Kidney epithelial cell (primary cell): Measurements from ENCODE around the gene FANCC. TPM values are rescaled to one million over a fixed set of nuclear protein-coding genes. Genes with fewer than 3 reads are reported as not detected.

ENCODE experiments used
- DNase-seq: peaks from one replicate; pipeline ENCODE4 v3.0.0-alpha.2; 2010; ENCODE audit warnings: low read depth
- H3K27me3 ChIP-seq: 2 replicates; pipeline ENCODE4 v1.6.0; 2011; ENCODE audit warnings: low read length; ENCODE audit not compliant: control insufficient read depth, insufficient read depth
- H3K36me3 ChIP-seq: 2 replicates; pipeline ENCODE4 v1.5.1; 2011; ENCODE audit warnings: low read length; ENCODE audit not compliant: control insufficient read depth, insufficient read depth
- H3K4me3 ChIP-seq: 2 replicates; pipeline ENCODE4 v1.5.1; 2011; ENCODE audit warnings: low read depth, mild to moderate bottlenecking, control low read depth, low read length
- total RNA-seq: library from RNA; depleted of rRNA; stranded (reverse); fragments of >200 nt; gene quantifications from 2 replicates; pipeline ENCODE4 v1.2.3, GENCODE V29; 2015
- TF ChIP-seq, protein P1 (sequence below): IDR thresholded peaks from 2 replicates; pipeline ENCODE4 v1.5.1; 2011; ENCODE audit warnings: mild to moderate bottlenecking, moderate library complexity, low read length, control low read depth, inconsistent platforms; ENCODE audit not compliant: insufficient read depth, poor library complexity, severe bottlenecking

Gene FANCC
- total RNA-seq, 1 donor from 2014 or later, result 6.1 TPM

GRCh38 chr9:95055851-95056551 is 261.5 kb downstream of the FANCC start:
- DNase-seq, result no peak
- Histone ChIP-seq H3K4me3 (no peak overlapping the region), H3K27me3 (no peaks in the 10 kb centered on the region), H3K36me3 (peaks cover 1% of the 10 kb centered on the region)
- TF ChIP-seq, protein P1, sequence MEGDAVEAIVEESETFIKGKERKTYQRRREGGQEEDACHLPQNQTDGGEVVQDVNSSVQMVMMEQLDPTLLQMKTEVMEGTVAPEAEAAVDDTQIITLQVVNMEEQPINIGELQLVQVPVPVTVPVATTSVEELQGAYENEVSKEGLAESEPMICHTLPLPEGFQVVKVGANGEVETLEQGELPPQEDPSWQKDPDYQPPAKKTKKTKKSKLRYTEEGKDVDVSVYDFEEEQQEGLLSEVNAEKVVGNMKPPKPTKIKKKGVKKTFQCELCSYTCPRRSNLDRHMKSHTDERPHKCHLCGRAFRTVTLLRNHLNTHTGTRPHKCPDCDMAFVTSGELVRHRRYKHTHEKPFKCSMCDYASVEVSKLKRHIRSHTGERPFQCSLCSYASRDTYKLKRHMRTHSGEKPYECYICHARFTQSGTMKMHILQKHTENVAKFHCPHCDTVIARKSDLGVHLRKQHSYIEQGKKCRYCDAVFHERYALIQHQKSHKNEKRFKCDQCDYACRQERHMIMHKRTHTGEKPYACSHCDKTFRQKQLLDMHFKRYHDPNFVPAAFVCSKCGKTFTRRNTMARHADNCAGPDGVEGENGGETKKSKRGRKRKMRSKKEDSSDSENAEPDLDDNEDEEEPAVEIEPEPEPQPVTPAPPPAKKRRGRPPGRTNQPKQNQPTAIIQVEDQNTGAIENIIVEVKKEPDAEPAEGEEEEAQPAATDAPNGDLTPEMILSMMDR, result no peak

DNA sequence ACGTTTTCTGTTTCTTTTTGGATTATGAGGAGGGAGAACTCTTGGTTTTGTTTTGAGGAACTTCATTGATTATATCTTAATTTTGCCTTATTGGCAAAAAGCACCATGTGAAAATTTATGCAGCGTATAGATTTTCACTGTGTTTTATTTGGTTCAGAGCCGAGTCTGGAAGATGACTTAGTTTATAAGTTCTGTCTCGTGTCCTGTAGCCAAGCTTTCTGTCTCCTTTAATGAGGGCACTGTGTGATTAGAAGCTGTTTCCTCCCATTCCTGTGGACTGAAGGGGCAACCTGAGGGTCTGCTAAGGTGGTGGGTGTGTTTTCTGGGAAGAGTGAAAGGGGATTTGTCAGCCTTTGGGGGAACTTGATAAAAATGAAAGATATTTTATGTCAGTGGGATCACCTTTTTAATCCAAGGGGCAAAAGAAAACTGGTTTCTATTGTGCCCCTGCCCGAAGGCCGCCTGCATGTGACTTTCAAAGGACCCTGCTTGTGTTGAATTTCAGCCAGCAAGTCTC is 262.1 kb downstream of the FANCC start:
- H3K36me3 ChIP-seq, result peaks cover 1% of the 10 kb centered on the region
- DNase-seq, result no peak
- no peak overlapping the region for H3K4me3 ChIP-seq
- TF ChIP-seq, protein P1, result no peak
- no peaks in the 10 kb centered on the region for H3K27me3 ChIP-seq

DNA sequence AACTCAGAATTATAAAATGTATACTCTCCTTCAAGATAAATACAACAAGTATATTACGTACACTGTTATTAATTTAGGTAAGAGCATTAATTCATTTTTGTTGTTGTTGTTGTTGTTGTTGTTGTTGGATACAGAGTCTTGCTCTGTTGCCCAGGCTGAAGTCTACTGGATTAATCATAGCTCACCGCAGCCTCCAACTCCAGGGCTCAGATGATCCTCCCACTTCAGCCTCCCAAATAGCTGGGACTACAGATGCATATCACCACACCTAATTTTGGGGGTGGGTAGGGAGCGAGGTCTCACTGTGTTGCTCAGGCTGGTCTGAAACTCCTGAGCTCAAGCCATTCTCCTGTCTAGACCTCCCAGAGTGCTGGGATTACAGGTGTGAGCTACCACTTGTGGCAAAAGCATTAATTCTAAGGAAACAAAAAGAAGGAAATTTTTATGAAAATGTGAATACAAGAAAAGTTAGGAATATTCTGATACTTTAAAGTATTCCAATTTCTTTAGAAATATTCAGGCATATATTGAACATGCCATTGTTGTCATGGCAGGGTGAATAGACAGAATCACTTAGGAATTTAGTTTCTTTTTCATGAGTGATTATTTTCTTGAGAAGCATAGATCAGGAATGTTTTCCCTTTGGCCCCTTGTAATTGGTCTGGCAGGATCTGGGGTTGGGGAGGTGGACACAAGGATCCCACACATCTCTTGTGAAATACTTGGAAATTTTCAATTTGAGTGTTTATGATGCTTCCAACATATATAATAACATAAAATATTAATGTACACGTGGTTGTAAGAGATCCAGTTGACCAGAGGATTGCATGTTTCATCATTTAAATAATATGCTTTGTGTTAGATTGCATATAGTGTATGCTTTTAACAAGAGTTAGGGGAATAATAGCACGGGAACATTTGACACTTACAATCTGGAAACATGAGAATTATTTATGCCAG is 263.6 kb downstream of the FANCC start:
- TF ChIP-seq, protein P1, result no peak
- Histone ChIP-seq H3K27me3 (no peaks in the 10 kb centered on the region), H3K36me3 (peaks cover 1% of the 10 kb centered on the region), H3K4me3 (no peak overlapping the region)
- no peak for DNase-seq

DNA sequence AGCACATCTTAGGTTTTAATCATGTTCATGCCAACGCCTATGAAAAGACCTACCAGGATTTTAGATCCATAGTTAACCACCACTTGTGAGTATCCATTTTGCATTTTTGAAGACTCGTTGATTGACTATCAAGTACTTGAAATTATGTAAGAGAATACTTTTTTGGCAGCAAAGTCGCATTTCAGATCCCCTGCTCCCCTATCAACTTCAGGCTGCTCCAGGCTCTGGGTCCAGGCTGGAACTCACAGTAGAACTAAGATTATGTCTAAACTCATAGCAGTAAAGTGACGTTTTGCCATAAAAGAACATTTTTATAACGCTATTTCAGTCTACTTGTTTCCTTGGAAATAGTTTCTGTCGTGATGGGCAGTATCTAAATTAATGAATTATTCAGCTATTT is 267.7 kb downstream of the FANCC start:
- Histone ChIP-seq H3K4me3 (peak overlapping the region; percentile 55), H3K36me3 (no peaks in the 10 kb centered on the region), H3K27me3 (no peaks in the 10 kb centered on the region)
- DNase-seq, result no peak
- TF ChIP-seq, protein P1, result no peak

Other genes starting within 250 kb of the FANCC start
- 2.8 and 7.3 TPM in 2 replicates for gene PTCH1, start 199.3 kb upstream of the FANCC start, total RNA-seq